Hepatic stellate cell (primary cell): Measurements from ENCODE around the gene GAS2L3.
"Not testable (repeated sequence)": the region's sequence is repeated elsewhere in the genome, so short reads cannot be mapped to it uniquely, and the experiment has no call there.

Experiments
- DNase-seq: peaks from one replicate; pipeline ENCODE4 v3.0.0; 2011; ENCODE audit warnings: low spot score

The GAS2L3 gene

DNA sequence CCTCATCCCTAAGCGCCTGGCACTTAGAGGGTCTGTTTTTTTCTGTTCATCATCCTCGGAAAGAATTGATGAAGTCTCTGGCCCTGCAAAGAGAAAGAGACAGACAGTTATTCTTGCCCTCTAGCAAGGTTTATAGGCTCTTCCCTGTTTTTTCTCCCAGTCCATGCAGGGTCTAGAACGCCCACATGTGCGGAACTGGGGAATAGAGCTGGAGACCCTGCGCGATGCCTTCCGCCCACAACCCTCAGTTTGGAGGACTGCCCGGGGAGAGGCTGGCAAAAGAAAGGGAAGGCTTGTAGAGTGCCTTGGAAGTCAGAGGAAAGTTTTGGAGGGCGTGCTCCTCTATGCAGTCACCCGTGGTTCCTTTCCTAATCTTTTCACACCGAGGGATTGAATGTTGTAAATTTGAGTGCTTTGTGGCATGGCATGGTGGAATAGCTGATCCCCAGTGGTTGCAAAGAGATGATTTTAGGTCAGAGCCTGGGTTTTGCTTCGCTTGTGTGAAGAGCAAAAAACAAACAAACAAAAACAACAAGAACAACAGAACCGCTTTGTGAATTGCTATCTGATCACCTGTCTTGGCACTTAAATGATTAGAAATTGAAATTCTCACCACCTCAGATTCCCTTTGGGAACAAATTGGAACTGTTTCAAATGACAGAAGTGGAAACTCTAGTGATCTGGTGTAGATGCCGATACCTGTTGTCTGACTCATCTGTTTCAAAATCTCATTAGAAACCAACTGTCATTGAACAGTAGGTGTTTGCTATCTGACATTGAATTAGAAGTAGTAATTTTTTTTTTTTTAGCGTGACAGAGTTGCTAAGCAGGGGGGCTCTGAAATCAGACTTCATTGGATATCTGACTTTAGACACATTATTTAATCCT, 947 bp downstream of the GAS2L3 start:
- peak; percentile 16 for DNase-seq

GRCh38 chr12:100576331-100577036, 3.0 kb downstream of the GAS2L3 start:
- DNase-seq: peak; percentile 82

DNA sequence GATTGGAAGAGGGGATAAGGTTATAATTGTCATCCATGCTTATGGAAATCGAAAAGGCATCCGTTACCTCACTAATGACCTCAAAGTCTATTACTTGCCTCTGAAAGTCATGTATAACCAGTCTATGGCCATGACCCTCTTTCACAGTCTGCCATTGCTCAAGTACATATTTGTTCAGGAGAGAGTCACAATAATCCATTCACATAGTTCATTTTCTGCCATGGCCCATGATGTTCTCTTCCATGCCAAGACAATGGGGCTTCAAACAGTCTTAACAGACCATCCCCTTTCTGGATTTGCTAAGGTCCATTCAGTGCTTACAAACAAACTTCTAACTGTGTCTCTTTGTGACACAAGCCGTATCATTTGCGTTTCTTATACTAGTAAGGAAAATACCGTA, 5.4 kb downstream of the GAS2L3 start:
- no peak for DNase-seq

DNA sequence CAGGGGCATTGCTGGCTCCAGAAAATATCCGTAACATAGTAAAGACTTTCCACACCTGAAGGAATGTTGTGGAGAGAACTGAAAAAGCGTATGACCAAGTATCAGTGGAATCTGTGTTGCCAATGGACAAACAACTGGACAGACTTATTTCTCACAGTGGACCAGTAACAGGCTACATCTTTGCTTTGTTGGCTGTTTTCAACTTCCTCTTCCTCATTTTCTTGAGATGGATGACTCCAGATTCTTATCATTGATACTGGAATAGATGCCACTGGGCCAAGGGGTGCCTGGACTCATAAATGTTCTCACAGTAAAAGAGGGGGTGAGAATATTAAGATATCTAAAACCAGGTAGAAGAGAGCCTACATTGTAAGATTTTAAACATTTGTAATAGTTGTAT, 6.4 kb downstream of the GAS2L3 start:
- no peak for DNase-seq

GRCh38 chr12:100584256-100584655, 10.8 kb downstream of the GAS2L3 start:
- DNase-seq: no peak

DNA sequence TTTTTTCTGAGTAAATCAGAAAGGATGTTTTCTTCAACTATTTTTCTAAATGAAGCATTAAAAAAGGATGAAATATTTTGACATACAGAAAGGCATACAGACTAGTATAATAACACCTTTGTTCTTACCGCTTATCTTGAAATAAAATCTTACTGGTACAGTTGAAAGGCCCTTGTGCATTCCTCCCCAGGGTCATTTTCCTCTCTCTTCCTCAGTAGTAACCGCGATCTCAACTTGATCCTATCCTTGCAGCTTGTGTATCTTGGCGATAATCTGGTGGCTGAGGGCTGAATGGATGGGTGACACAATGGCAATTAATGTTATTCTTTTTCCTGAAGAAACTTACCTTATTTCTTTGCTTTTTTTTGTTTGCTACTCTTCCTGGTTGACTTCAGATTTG, 18.5 kb downstream of the GAS2L3 start:
- no peak for DNase-seq

DNA sequence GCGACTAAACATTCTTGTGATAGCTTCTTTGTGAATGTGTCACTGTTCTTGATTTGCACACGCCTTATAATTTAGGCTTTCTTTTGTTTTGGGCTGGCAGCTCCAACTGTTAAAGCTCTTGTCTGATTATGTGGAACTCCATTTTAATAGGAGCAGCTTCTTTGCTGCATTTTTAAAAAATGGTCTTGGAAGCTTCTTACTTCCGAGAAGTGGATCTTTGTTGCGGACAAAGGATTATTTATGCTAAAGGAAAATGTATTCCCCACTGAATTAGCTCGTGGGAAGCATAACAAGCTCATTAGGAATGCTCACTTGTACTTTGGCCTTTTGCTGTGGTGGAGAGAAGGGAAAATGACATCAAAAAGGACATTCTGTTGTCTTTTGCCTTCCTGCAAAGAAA, 20.0 kb downstream of the GAS2L3 start:
- DNase-seq: no peak

GRCh38 chr12:100601626-100602025, 28.1 kb downstream of the GAS2L3 start:
- DNase-seq: no peak

- not testable (repeated sequence) for DNase-seq
Observed at GRCh38 chr12:100602997-100603396, 29.5 kb downstream of the GAS2L3 start.

DNA sequence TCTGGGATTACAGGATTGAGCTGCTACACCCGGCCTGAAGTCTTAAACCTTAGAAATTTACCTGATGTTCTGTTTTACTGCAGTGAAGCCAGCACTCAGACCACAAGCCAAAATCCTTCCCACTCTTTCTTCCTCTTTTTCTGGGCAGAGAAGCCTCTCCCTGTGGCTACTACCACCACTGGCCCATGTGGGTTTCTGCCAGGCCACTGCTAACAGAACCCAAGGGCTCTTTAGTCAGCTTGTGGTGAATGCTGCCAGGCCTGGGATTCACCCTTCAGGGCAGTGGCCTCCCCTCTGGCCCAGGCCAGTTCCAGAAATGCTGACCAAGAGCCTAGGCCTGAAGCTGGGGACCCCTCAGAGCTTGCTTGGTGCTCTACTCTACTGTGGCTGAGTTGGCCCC, 35.3 kb downstream of the GAS2L3 start:
- no peak for DNase-seq

DNA sequence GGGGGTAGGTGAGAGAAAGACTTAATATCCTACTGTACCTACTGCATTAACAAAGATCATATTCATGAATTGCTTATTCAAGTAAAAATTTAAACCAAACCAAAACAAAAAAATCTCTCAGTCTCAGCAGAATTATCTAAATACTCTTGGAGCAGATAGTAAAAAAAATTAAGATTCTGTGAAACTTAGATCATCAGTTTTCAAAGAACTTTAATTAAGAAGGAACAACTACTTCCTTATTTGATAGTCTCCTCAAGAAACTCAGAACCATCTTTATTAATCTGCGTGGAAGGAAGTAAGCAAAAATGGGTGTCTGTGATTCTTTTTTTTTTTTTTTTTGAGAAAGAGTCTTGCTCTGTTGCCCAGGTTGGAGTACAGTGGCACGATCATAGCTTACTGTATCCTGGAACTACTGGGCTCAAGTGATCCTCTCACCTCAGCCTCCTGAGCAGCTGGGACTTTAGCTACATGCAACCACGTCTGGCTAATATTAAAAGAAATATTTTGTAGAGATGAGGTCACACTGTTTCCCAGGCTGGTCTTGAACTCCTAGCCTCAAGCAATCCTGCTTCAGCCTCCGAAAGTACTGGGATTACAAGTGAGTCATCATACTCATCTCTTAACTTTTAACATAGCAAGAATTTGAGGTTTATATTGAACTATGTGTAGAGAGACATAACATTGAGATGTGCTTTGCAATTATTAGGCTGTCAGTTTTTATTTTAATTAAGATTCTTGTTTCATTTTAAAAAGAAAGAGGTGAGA, 37.4 kb downstream of the GAS2L3 start:
- DNase-seq: no peak

DNA sequence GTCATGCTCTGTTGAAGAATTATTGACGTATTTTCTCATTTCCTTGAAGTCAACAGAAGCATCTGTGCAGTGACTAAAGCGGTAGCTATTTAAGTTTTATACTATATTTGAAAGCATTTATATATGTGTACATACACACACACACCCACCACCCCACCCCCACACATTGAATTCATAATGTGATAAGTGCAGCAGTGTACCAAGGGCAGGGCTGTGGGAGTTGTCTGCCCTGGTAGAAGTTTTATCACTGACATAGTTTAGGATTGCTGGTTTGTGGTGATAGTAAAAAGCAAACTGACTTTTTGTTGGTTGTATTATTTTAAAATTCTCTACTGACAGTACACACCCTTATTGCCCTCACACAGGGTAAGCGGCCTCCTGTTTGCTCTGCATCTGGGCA, 39.1 kb downstream of the GAS2L3 start:
- no peak for DNase-seq

DNA sequence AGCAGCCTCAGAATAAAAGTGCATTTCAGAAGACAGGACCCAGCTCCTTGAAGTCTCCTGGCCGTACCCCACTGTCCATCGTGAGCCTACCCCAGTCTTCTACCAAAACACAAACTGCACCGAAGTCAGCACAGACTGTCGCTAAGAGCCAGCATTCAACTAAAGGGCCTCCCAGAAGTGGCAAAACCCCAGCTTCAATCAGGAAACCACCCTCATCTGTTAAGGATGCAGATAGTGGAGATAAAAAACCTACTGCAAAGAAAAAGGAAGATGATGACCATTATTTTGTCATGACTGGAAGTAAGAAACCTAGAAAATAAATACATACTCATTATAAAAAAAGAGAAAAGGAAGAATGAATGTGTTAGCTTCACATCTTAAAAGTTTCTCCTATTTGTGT, 51.1 kb downstream of the GAS2L3 start:
- no peak for DNase-seq

DNA sequence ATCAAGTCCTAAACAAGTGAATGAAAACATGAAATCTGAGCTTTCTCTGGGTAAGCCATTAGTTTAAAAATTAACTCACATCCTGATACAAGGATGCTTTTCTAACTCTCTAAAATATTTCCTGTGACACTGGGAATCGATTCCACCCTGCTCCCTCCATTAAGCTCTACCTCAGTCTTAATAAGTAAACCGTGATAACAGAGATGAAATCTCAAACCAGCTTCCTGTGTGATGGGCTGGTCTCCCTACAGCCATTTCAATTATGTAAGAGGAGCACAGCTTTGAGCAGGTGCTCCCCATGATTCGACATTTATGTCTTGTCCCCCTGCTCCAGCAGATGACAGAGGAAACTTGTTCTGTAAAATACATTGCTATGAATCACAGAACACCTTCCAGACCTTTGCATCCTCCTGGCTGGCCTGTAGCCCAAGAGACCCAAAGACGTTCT, 59.0 kb downstream of the GAS2L3 start:
- DNase-seq: no peak

DNA sequence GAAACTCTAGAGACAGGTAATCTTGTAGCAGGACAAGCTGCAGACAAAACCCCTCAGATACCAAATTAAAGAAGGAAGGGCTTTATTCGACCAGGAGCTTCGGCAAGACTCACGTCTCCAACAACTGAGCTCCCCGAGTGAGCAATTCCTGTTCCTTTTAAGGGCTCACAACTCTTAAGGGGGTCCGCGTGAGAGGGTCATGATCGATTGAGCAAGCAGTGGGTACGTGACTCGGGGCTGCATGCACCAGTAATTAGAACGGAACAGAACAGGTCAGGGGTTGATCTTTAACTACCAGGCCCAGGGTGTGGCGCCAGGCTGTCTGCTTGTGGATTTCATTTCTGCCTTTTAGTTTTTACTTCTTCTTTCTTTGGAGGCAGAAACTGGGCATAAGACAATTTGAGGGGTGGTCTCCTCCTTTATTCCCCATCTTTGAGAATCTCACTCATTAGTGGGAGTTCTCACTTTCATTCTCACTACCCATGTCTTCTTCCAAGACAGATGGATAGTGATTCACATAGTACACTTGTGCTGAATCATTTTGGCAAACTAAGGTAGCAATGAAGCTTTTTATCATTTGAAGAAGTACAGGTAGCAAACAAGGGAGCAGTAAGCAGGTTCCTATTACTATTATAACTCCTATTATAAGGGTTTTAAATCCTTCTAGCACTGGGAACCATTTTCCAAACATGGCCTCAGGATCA, 59.8 kb downstream of the GAS2L3 start:
- not testable (repeated sequence) for DNase-seq

GRCh38 chr12:100643246-100643645, 69.8 kb downstream of the GAS2L3 start:
- DNase-seq: no peak

DNA sequence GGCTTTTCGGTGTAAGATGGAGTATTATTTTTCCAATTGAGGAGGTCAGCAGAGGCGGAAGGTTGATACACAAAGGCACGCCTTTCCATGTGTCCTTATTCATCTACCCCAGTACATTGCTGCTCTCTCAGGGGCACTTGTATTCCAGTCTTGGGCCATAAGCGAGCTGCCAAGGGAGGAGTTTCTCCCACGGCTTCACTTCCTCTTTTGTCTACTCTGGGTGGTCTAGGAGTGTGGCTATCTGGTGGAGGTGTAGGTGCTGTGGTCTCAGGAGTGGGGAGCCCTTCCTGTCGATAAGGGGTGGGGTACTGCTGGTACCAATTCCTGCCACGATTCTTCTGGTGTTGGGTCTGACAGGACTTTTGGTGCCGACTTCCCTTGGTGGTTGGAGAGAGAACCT, 73.4 kb downstream of the GAS2L3 start:
- DNase-seq: no peak

DNA sequence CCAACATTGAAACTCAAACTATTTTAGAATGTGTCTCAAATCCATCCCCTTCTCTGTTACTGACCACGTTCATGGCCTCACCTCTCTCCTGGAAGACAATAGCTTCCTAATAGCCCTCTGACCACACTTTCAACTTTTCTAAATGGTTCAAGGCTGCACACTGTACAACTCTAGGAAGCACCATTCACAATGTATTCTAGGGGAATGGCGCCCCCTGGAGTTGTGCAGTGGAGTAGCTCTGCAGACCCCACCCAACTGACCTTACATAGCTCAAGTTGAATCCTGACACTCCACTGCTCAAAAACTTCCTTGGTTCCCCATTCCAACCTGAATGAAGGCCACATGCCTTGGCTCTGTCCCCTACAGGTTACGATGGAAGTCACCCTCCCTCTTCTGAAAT, 77.6 kb downstream of the GAS2L3 start:
- no peak for DNase-seq

- DNase-seq: no peak
Observed at GRCh38 chr12:100651694-100652093, 78.2 kb downstream of the GAS2L3 start.

GRCh38 chr12:100652488-100652887, 79.0 kb downstream of the GAS2L3 start:
- DNase-seq: no peak

DNA sequence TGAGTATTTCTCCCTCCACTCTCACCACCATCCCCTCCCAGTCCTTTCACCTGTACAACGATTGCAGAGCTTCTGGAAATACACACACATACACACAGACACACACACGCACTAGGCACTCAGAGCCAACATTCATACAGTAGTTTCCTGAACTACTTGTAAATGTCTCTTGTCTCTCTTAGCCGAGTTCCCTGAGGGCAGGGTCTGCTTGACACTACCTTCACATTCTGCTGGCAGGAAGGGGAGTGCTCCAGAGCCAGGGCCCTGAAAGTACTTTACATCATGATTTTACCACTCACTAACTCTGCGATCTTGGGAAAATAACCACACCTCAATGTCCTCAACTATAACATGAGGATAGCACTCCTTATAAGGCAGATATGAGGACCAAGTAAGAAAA, 82.7 kb downstream of the GAS2L3 start:
- no peak for DNase-seq

GRCh38 chr12:100656856-100657255, 83.4 kb downstream of the GAS2L3 start:
- no peak for DNase-seq
